ENCODE results near the gene CFAP20DC.

CFAP20DC gene

DNA sequence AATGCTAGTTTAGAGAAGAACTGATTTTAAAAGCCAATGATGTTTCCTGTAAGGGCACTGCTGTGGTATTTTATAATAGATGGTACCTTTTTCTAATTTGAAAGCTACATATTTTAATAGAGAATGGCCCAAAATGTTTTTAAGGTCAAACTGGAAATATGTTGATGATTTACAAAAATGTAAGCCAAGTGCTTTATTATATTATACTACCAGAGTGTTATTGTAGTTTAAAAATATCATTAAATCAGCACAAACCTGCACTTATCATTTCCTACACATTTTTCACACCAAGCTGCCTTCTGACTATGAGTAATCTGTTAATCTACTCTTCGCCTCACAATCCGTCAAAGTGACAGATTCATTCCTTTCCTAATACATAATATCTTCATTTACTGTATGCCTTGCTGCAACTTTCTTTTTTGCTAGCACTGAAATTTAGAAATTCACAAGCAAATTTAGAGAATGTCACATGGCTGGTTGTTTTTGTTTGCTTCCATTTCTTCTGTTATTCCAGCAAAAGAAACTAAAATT is 256.8 kb downstream of the CFAP20DC start:
- no peak overlapping the region for H3K27ac ChIP-seq (replicated peaks; ENCODE audit: low read length)
- no peak overlapping the region for H4K91ac ChIP-seq (ENCODE audit: low read depth, low read length, poor library complexity)
- H2AK5ac ChIP-seq (ENCODE audit: low read depth, low read length): no peak overlapping the region
- no peak overlapping the region for H3K14ac ChIP-seq (ENCODE audit: low read length)
- H3K18ac ChIP-seq (ENCODE audit: low read length): no peak overlapping the region
- no peaks in the 10 kb centered on the region for H3K36me3 ChIP-seq (replicated peaks in 1 of 2; ENCODE audit: control insufficient read depth in 2 of 2, insufficient read depth in 2 of 2, low read length in 2 of 2)
- H3K4me2 ChIP-seq (ENCODE audit: insufficient read depth, low read length, poor library complexity, severe bottlenecking): no peak overlapping the region
- no peaks in the 10 kb centered on the region for H3K4me1 ChIP-seq (ENCODE audit: control insufficient read depth in 2 of 2, insufficient read depth in 1 of 2, low read depth in 1 of 2, low read length in 2 of 2)
- no peaks in the 10 kb centered on the region for H3K79me1 ChIP-seq (ENCODE audit: low read depth, low read length)
- no peak overlapping the region for H2BK15ac ChIP-seq (ENCODE audit: low read length)
- H3K4me3 ChIP-seq (ENCODE audit: low read length in 2 of 2): no peak overlapping the region
- no peak overlapping the region for H3K23ac ChIP-seq (ENCODE audit: low read depth, low read length, poor library complexity)
- H2BK120ac ChIP-seq (ENCODE audit: low read depth, low read length): no peak overlapping the region
- no peak overlapping the region for H3K9ac ChIP-seq (ENCODE audit: low read depth, low read length, poor library complexity)
- no peaks in the 10 kb centered on the region for H3K27me3 ChIP-seq (ENCODE audit: control insufficient read depth in 3 of 3, insufficient read depth in 3 of 3, low read depth in 1 of 3, low read length in 3 of 3)
- no peaks in the 10 kb centered on the region for H3K9me3 ChIP-seq (replicated peaks in 1 of 2; ENCODE audit: control insufficient read depth in 2 of 2, insufficient read depth in 1 of 2, low read depth in 1 of 2, low read length in 2 of 2)
- H2AFZ ChIP-seq (ENCODE audit: low read length): no peak overlapping the region
- DNase-seq (ENCODE audit: low spot score): no peak
- H3K4ac ChIP-seq (ENCODE audit: low read length): no peak overlapping the region
- WGBS, 2 donors (ENCODE audit: extremely low coverage in 2 of 2, insufficient read length in 2 of 2, insufficient replicate concordance in 1 of 2): no CpG with 5 or more reads among the region's 2 CpGs
- H2BK12ac ChIP-seq (ENCODE audit: low read length): no peak overlapping the region
- no peak overlapping the region for H2BK5ac ChIP-seq (ENCODE audit: low read length)
- no peak overlapping the region for H4K8ac ChIP-seq (ENCODE audit: low read depth, low read length)

- H4K8ac ChIP-seq (ENCODE audit: low read depth, low read length): no peak overlapping the region
- H3K36me3 ChIP-seq (replicated peaks in 1 of 2; ENCODE audit: control insufficient read depth in 2 of 2, insufficient read depth in 2 of 2, low read length in 2 of 2): no peaks in the 10 kb centered on the region
- no peaks in the 10 kb centered on the region for H3K9me3 ChIP-seq (replicated peaks in 1 of 2; ENCODE audit: control insufficient read depth in 2 of 2, insufficient read depth in 1 of 2, low read depth in 1 of 2, low read length in 2 of 2)
- no peaks in the 10 kb centered on the region for H3K79me1 ChIP-seq (ENCODE audit: low read depth, low read length)
- H3K4me1 ChIP-seq (ENCODE audit: control insufficient read depth in 2 of 2, insufficient read depth in 1 of 2, low read depth in 1 of 2, low read length in 2 of 2): no peaks in the 10 kb centered on the region
- H3K4ac ChIP-seq (ENCODE audit: low read length): no peak overlapping the region
- no peak overlapping the region for H2AK5ac ChIP-seq (ENCODE audit: low read depth, low read length)
- DNase-seq (ENCODE audit: low spot score): no peak
- no peak overlapping the region for H3K14ac ChIP-seq (ENCODE audit: low read length)
- no peak overlapping the region for H2AFZ ChIP-seq (ENCODE audit: low read length)
- H3K9ac ChIP-seq (ENCODE audit: low read depth, low read length, poor library complexity): no peak overlapping the region
- no peak overlapping the region for H2BK120ac ChIP-seq (ENCODE audit: low read depth, low read length)
- H4K91ac ChIP-seq (ENCODE audit: low read depth, low read length, poor library complexity): no peak overlapping the region
- no peak overlapping the region for H2BK5ac ChIP-seq (ENCODE audit: low read length)
- no peak overlapping the region for H2BK15ac ChIP-seq (ENCODE audit: low read length)
- H3K27ac ChIP-seq (replicated peaks; ENCODE audit: low read length): no peak overlapping the region
- H3K18ac ChIP-seq (ENCODE audit: low read length): no peak overlapping the region
- H3K23ac ChIP-seq (ENCODE audit: low read depth, low read length, poor library complexity): no peak overlapping the region
- no peak overlapping the region for H3K4me2 ChIP-seq (ENCODE audit: insufficient read depth, low read length, poor library complexity, severe bottlenecking)
- H3K27me3 ChIP-seq (ENCODE audit: control insufficient read depth in 3 of 3, insufficient read depth in 3 of 3, low read depth in 1 of 3, low read length in 3 of 3): no peaks in the 10 kb centered on the region
- no peak overlapping the region for H3K4me3 ChIP-seq (ENCODE audit: low read length in 2 of 2)
- no peak overlapping the region for H2BK12ac ChIP-seq (ENCODE audit: low read length)
Measured at GRCh38 chr3:58789385-58789784, 260.4 kb downstream of the CFAP20DC start.

GRCh38 chr3:58784888-58785287 is 264.9 kb downstream of the CFAP20DC start:
- Histone ChIP-seq H3K4me2 (ENCODE audit: insufficient read depth, low read length, poor library complexity, severe bottlenecking) (no peak overlapping the region), H3K27ac (replicated peaks; ENCODE audit: low read length) (no peak overlapping the region), H3K36me3 (replicated peaks in 1 of 2; ENCODE audit: control insufficient read depth in 2 of 2, insufficient read depth in 2 of 2, low read length in 2 of 2) (no peaks in the 10 kb centered on the region), H3K9ac (ENCODE audit: low read depth, low read length, poor library complexity) (no peak overlapping the region), H2AFZ (ENCODE audit: low read length) (no peak overlapping the region), H3K4ac (ENCODE audit: low read length) (no peak overlapping the region), H2AK5ac (ENCODE audit: low read depth, low read length) (no peak overlapping the region), H3K18ac (ENCODE audit: low read length) (no peak overlapping the region), H3K23ac (ENCODE audit: low read depth, low read length, poor library complexity) (no peak overlapping the region), H3K79me1 (ENCODE audit: low read depth, low read length) (no peaks in the 10 kb centered on the region), H2BK5ac (ENCODE audit: low read length) (no peak overlapping the region), H3K14ac (ENCODE audit: low read length) (no peak overlapping the region), H4K91ac (ENCODE audit: low read depth, low read length, poor library complexity) (no peak overlapping the region), H2BK15ac (ENCODE audit: low read length) (no peak overlapping the region), H2BK12ac (ENCODE audit: low read length) (no peak overlapping the region), H3K27me3 (ENCODE audit: control insufficient read depth in 3 of 3, insufficient read depth in 3 of 3, low read depth in 1 of 3, low read length in 3 of 3) (no peaks in the 10 kb centered on the region), H2BK120ac (ENCODE audit: low read depth, low read length) (no peak overlapping the region), H3K9me3 (replicated peaks in 1 of 2; ENCODE audit: control insufficient read depth in 2 of 2, insufficient read depth in 1 of 2, low read depth in 1 of 2, low read length in 2 of 2) (peaks cover 0 to 3% of the 10 kb centered on the region in 2 donors), H3K4me1 (ENCODE audit: control insufficient read depth in 2 of 2, insufficient read depth in 1 of 2, low read depth in 1 of 2, low read length in 2 of 2) (no peaks in the 10 kb centered on the region), H3K4me3 (ENCODE audit: low read length in 2 of 2) (no peak overlapping the region), H4K8ac (ENCODE audit: low read depth, low read length) (no peak overlapping the region)
- WGBS, 2 donors (ENCODE audit: extremely low coverage in 2 of 2, insufficient read length in 2 of 2, insufficient replicate concordance in 1 of 2): no CpG with 5 or more reads among the region's 6 CpGs
- no peak for DNase-seq (ENCODE audit: low spot score)

- WGBS, 2 donors (ENCODE audit: extremely low coverage in 2 of 2, insufficient read length in 2 of 2, insufficient replicate concordance in 1 of 2): no CpG with 5 or more reads among the region's 4 CpGs
Measured at GRCh38 chr3:58784425-58784824, 265.4 kb downstream of the CFAP20DC start.

More at GRCh38 chr3:58784425-58784824, 265.4 kb downstream of the CFAP20DC start:
- Histone ChIP-seq H3K4me2 (ENCODE audit: insufficient read depth, low read length, poor library complexity, severe bottlenecking) (no peak overlapping the region), H3K14ac (ENCODE audit: low read length) (no peak overlapping the region), H3K36me3 (replicated peaks in 1 of 2; ENCODE audit: control insufficient read depth in 2 of 2, insufficient read depth in 2 of 2, low read length in 2 of 2) (no peaks in the 10 kb centered on the region), H3K4me1 (ENCODE audit: control insufficient read depth in 2 of 2, insufficient read depth in 1 of 2, low read depth in 1 of 2, low read length in 2 of 2) (no peaks in the 10 kb centered on the region), H3K23ac (ENCODE audit: low read depth, low read length, poor library complexity) (no peak overlapping the region), H3K18ac (ENCODE audit: low read length) (no peak overlapping the region), H3K4me3 (ENCODE audit: low read length in 2 of 2) (no peak overlapping the region), H2AFZ (ENCODE audit: low read length) (no peak overlapping the region), H2BK12ac (ENCODE audit: low read length) (no peak overlapping the region), H4K91ac (ENCODE audit: low read depth, low read length, poor library complexity) (no peak overlapping the region), H3K27me3 (ENCODE audit: control insufficient read depth in 3 of 3, insufficient read depth in 3 of 3, low read depth in 1 of 3, low read length in 3 of 3) (no peaks in the 10 kb centered on the region), H3K27ac (replicated peaks; ENCODE audit: low read length) (no peak overlapping the region), H2BK120ac (ENCODE audit: low read depth, low read length) (no peak overlapping the region), H3K4ac (ENCODE audit: low read length) (no peak overlapping the region), H4K8ac (ENCODE audit: low read depth, low read length) (no peak overlapping the region), H3K9ac (ENCODE audit: low read depth, low read length, poor library complexity) (no peak overlapping the region), H2BK5ac (ENCODE audit: low read length) (no peak overlapping the region), H3K79me1 (ENCODE audit: low read depth, low read length) (no peaks in the 10 kb centered on the region), H2BK15ac (ENCODE audit: low read length) (no peak overlapping the region), H2AK5ac (ENCODE audit: low read depth, low read length) (no peak overlapping the region), H3K9me3 (replicated peaks in 1 of 2; ENCODE audit: control insufficient read depth in 2 of 2, insufficient read depth in 1 of 2, low read depth in 1 of 2, low read length in 2 of 2) (peaks cover 0 to 7% of the 10 kb centered on the region in 2 donors)
- no peak for DNase-seq (ENCODE audit: low spot score)

All from neuronal stem cell (in vitro differentiated cells).